ENCODE measurements around the gene RAI14. TPM values are rescaled to one million over a fixed set of nuclear protein-coding genes. Genes with fewer than 3 reads are reported as not detected.
"Not testable (repeated sequence)": the region's sequence is repeated elsewhere in the genome, so short reads cannot be mapped to it uniquely, and the experiment has no call there.

The RAI14 gene
- total RNA-seq, 4 donors from 2014 or later: 16.4 to 32.2 (median 18.8) TPM

DNA sequence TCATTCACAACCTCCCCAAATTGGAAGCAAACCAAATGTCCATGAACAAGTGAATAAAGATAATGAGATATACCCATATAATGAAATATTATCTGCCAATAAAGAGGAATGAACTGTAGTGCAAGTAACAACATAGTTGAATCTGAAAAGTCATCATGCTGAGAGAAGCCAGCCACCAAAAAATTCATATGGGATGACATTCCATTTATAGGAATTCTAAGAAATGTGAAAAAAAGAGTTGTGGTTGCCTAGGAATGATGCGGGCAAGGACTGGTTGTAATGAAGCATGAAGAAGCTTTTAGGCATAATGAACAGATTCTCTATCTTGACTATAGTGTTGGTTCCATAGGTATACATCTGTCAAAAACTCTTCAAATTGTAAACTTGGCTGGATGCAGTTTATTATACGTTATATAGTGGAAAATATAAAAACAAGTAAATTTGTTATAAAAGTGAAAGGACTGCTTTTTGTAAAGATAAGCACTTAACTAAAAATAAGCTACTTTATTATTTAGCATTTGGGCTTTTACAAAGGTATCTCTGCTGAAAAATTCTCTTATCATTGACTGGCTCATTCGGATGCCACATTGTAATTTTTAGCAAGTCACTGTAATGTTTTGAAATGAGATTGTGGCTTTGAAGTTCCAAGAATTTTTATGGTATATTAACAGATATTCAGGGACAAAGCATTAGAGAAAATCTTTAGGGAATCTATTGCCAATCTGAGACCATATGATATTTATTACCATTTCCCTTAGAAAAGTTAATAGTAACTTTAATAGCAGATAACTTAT is 161.6 kb downstream of the RAI14 start:
- ATAC-seq (ENCODE audit: low FRiP score) (no peak), DNase-seq (ENCODE audit: low spot score) (no peak)
- TF ChIP-seq, protein P1, sequence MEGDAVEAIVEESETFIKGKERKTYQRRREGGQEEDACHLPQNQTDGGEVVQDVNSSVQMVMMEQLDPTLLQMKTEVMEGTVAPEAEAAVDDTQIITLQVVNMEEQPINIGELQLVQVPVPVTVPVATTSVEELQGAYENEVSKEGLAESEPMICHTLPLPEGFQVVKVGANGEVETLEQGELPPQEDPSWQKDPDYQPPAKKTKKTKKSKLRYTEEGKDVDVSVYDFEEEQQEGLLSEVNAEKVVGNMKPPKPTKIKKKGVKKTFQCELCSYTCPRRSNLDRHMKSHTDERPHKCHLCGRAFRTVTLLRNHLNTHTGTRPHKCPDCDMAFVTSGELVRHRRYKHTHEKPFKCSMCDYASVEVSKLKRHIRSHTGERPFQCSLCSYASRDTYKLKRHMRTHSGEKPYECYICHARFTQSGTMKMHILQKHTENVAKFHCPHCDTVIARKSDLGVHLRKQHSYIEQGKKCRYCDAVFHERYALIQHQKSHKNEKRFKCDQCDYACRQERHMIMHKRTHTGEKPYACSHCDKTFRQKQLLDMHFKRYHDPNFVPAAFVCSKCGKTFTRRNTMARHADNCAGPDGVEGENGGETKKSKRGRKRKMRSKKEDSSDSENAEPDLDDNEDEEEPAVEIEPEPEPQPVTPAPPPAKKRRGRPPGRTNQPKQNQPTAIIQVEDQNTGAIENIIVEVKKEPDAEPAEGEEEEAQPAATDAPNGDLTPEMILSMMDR (IDR thresholded peaks at IDR 0.05): no peak

DNA sequence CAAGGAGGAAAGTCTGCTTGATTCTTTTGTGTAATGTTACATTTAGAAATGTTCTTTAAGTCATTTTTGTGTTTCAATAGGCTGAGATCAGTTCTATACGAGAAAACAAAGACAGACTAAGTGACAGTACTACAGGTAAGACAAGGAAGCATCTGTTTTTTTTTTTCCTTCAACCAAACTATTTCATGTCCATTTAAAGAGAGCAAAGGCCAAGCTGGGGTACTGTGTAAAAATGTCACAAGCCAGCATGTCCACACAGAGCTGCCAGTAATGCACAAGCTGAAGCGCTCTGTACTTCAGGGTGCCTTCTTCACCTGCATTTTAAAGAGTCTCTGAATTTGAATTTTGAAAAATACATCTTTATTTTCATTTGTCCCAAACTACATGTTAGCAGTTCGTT is 162.6 kb downstream of the RAI14 start:
- ATAC-seq (ENCODE audit: low FRiP score) (no peak), DNase-seq (ENCODE audit: low spot score) (no peak)
- TF ChIP-seq, protein P1 (IDR thresholded peaks at IDR 0.05): no peak

DNA sequence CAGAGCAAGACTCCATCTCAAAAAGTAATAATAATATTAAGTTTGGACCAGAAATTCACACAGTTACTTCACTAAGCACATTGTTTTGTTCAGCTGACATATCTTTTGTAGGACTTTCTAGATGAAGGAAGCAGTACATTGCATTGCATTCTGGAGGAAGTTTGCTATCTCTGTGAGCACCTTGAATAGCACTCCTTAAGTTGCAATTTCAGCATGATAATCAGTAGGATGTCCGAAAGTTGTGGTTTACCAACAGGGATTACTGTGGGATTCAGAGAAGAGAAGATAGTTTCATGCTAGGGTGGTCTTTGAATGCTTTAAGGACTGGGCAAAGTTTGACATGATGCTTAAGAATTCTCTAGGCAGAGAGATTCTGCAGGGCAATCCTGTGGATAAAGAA is 164.5 kb downstream of the RAI14 start:
- DNase-seq (ENCODE audit: low spot score) (no peak), ATAC-seq (ENCODE audit: low FRiP score) (no peak)
- TF ChIP-seq, protein P1 (IDR thresholded peaks at IDR 0.05): no peak

DNA sequence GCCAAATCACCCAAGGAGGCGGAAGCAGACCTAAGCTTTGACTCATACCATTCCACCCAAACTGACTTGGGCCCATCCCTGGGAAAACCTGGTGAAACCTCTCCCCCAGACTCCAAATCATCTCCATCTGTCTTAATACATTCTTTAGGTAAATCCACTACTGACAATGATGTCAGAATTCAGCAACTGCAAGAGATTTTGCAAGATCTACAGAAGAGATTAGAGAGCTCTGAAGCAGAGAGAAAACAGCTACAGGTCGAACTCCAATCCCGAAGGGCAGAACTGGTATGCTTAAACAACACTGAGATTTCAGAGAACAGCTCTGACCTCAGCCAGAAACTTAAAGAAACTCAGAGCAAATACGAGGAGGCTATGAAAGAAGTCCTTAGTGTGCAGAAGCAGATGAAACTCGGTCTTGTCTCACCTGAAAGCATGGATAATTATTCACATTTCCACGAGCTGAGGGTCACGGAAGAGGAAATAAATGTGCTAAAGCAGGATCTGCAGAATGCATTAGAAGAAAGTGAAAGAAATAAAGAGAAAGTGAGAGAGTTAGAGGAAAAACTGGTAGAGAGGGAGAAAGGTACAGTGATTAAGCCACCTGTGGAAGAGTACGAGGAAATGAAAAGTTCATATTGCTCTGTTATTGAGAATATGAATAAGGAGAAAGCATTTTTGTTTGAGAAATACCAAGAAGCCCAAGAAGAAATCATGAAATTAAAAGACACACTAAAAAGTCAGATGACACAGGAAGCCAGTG is 167.0 kb downstream of the RAI14 start:
- no peak for DNase-seq (ENCODE audit: low spot score)
- no peak for ATAC-seq (ENCODE audit: low FRiP score)
- TF ChIP-seq, protein P1 (IDR thresholded peaks at IDR 0.05): no peak

DNA sequence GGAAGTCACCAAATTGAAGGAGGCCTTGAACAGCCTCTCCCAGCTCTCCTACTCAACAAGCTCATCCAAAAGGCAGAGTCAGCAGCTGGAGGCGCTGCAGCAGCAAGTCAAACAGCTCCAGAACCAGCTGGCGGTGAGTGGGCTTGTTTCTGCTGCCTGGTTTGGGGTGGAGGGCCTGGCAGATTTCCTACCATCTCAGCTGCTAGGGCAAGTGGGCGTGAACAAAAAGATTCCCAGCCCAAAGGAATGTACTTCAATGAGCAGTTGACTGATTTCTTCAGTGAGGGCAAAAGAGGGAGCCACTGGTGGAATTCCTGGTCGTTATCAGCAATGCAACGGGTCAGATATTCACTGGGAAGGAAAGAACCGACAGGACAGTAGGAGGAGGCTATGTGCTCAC is 170.2 kb downstream of the RAI14 start:
- DNase-seq (ENCODE audit: low spot score): no peak
- no peak for ATAC-seq (ENCODE audit: low FRiP score)
- TF ChIP-seq, protein P1 (IDR thresholded peaks at IDR 0.05): no peak

DNA sequence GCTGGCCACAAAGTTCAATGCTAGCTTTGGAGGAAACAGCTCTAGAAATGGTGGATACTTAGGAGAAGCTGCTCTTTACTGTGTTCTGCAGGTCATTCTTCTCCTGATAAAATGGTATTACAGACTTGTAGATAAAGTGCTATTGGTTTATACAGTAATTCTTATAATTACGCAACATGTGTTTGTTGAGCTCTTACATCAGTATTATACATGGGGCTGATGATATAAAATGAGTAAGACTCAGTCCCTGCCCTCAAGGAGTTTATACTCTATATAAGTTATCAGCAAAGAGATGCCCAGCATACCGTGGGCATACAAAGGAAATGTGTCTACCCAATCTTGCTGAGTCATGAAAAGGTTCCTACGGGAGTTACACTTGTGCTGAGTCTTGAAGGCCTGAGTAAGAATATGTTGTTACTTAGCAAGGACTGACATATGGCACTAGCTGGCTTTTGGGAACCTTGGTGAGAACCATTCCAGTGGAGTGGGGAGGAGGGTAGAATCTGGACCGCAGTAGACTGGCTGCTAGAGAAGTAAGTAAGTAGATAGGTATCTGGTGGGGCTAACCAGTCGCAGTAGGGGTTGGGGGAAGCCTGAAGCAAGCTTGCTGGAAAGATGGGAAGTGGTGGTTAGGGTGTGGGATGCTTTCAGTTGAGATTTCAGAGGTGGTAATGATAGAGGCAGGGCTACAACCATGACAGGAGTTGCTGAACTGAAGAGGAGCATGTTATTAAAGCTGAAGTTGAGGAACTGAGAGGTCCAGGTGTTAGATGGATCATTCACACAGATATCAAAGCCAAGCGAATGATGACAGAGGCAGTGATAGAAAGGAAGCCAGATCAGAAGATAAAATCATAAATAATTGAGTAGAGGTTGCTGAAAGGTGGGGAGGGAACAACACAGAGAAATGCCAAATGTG is 171.7 kb downstream of the RAI14 start:
- ATAC-seq (ENCODE audit: low FRiP score) (no peak), DNase-seq (ENCODE audit: low spot score) (no peak)
- TF ChIP-seq, protein P1 (IDR thresholded peaks at IDR 0.05): no peak

DNA sequence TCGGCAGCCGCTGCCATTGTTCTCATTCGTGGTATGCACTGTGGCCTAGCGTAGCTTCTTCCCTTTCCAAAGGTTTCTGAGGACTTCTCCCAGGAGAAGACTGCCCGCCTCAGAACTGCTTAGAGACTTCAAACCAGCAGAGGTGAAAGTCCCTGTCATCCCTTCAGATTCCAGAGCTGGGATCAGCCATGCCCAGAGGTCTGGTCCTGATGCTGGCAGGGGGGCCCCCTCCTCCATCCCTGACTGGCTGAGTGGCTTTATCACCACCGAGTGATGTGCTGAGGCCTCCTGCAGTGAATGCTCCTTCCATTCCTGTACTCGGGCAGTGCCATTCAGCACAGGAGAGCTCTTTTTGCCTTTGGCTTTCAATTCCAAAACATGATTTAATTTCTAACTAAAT is 174.7 kb downstream of the RAI14 start:
- not testable (repeated sequence) for ATAC-seq (ENCODE audit: low FRiP score); DNase-seq (ENCODE audit: low spot score)

Measured in omental fat pad (tissue), 4 donors.